ENCODE data around the gene GTF2A1.

GRCh38 chr14:81170829-81171195 is 49.9 kb downstream of the GTF2A1 start:
- no peak for TF ChIP-seq POLR2A (IDR thresholded peaks at IDR 0.05)
- TF ChIP-seq EP300 (IDR thresholded peaks at IDR 0.05), result no peak
